Hematopoietic multipotent progenitor cell treated with erythropoietin and hydrocortisone succinate and interleukin-3 and kit ligand, for 15 days (in vitro differentiated cells): ENCODE results near the gene STUM.
"Not testable (repeated sequence)": the region's sequence is repeated elsewhere in the genome, so short reads cannot be mapped to it uniquely, and the experiment has no call there.

Source experiments
- DNase-seq: peaks from one replicate; pipeline ENCODE4 v3.0.0-alpha.2; 2015; ENCODE audit warnings: low spot score

STUM gene

GRCh38 chr1:226627050-226627755, 78.6 kb downstream of the STUM start:
- no peak for DNase-seq

- DNase-seq: no peak
These were observed 79.5 kb downstream of the STUM start for GRCh38 chr1:226627924-226628611.

GRCh38 chr1:226628612-226629155, 80.1 kb downstream of the STUM start:
- DNase-seq: no peak

GRCh38 chr1:226629210-226629895, 80.8 kb downstream of the STUM start:
- no peak for DNase-seq

GRCh38 chr1:226629896-226630550, 81.5 kb downstream of the STUM start:
- no peak for DNase-seq

GRCh38 chr1:226630592-226630991, 82.0 kb downstream of the STUM start:
- no peak for DNase-seq

GRCh38 chr1:226631229-226632000, 82.9 kb downstream of the STUM start:
- no peak for DNase-seq

- DNase-seq: no peak
These were observed 83.8 kb downstream of the STUM start for GRCh38 chr1:226632169-226632879.

- DNase-seq: no peak
These were observed 84.4 kb downstream of the STUM start for GRCh38 chr1:226632922-226633351.

- no peak for DNase-seq
These were observed 85.1 kb downstream of the STUM start for GRCh38 chr1:226633541-226634165.

- peak; percentile 78 for DNase-seq
These were observed 85.6 kb downstream of the STUM start for GRCh38 chr1:226634166-226634588.

- no peak for DNase-seq
These were observed 86.2 kb downstream of the STUM start for GRCh38 chr1:226634611-226635246.

- DNase-seq: no peak
These were observed 86.9 kb downstream of the STUM start for GRCh38 chr1:226635456-226635941.

GRCh38 chr1:226636847-226637096, 88.2 kb downstream of the STUM start:
- no peak for DNase-seq

GRCh38 chr1:226637147-226637935, 88.8 kb downstream of the STUM start:
- no peak for DNase-seq

GRCh38 chr1:226638001-226638601, 89.5 kb downstream of the STUM start:
- DNase-seq: no peak

GRCh38 chr1:226638608-226639007, 90.0 kb downstream of the STUM start:
- no peak for DNase-seq

GRCh38 chr1:226639206-226639605, 90.6 kb downstream of the STUM start:
- not testable (repeated sequence) for DNase-seq

- no peak for DNase-seq
These were observed 91.1 kb downstream of the STUM start for GRCh38 chr1:226639631-226640061.
